HL-60/S4 treated with phorbol 12-myristate 13-acetate at 8.2 ng/mL for 4 days and 3 days (cell line): ENCODE results near the gene EPHA2.

Experiments used
- in situ Hi-C: fragments of 300-500 bp; cut with MboI; formaldehyde crosslinking; loops from 2 replicates; pipeline ENCODE4 v1.15.0; 2022; ENCODE audit warnings: low sequenced_read_pairs

The EPHA2 gene

DNA sequence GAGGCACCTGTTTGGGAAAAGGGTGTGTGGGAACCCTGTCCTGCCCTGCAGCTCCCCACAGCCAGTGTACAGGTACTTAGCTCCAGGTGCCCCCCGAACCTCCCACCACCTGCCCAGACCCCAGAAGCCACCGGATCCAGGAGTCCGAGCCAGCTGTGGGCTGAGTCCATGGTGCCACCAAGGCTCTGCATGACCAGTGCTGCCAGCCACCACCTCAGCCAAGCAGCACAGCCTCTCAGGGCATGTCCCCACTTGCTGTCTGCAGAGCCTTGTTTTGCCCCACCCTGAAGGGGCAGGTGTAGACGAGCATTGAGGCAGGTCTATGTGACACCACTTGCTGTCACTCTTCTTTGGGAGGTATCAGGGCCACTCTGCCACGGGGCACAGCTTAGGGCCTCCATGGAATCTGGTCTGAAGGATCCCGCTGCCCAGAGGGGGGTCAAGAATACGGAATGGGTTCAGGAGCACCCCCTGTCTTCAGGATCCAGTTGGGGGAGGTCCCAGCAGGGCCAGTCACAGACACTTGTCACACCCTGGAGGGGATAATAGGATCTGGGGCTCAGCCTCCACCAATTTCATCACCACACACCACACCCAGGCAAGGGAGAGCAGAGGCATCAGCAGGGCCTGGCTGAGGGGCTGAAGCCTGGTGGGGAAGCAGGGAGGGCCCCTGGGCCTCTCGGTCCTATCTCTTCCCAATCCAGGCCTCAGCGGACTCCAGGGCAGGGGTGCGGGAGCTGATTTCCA lies 28.9 kb upstream of the EPHA2 start:
- in situ Hi-C loops, result loop anchor here (5.0 kb wide), 1 partner anchor 102 kb away; no protein-coding TSS in a partner anchor

DNA sequence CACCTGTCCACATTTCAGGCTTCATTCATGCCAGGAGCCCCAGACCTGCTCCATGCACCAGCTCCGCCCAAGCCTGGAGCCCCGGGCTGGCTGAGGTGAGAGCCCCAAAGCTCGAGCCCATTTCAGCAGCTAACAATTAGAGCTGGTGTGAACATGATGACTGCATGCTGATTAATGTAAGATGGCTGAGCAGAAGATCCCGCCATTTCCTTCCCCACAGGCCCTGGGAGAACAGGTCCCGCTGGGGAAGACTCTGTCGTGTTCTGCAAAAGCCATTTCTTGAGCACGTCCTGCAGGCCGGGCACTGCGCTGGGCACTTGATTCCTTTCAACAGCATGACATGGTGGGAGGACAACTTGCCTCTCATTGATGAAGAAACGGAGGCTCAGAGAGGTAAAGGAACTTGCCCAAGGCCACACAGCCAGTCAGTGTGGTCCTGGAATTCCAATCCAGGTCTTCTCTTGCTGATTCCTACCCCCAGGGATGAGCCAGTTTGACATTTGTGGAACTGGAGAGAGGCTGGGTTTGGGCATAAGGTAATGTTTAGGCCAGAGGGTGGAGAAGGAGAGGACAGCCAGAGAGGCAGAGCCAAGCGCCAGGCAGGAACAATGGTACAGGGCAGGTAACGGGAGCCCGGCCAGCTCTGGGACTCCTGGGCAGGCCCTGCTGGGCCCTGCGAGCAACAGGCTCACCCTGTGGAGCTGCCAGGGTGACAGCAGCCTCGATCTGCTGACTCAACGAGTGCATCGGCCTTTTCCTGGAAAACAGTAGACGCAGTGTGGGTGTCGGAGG lies 28.1 kb upstream of the EPHA2 start:
- in situ Hi-C loops, result no loop called here

DNA sequence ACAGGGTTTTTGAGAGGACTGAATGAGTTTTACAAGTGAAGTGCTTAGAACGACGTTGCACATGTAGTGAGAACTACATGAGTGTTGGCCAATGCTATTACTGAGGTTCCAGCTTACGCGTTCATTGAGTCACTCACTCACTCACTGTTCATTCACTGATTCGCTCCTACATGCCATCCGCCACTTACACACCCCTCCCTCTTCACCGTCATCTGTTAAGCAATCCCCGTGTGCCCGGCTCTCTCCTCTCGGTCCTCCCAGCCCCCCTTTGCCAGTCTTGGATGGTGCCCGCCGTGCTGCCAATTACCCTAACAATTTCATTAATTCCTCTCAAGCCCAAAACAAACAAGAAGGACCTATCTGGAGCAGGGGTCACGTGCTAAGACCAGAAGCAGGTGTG lies 27.3 kb upstream of the EPHA2 start:
- in situ Hi-C loops, result no loop called here

DNA sequence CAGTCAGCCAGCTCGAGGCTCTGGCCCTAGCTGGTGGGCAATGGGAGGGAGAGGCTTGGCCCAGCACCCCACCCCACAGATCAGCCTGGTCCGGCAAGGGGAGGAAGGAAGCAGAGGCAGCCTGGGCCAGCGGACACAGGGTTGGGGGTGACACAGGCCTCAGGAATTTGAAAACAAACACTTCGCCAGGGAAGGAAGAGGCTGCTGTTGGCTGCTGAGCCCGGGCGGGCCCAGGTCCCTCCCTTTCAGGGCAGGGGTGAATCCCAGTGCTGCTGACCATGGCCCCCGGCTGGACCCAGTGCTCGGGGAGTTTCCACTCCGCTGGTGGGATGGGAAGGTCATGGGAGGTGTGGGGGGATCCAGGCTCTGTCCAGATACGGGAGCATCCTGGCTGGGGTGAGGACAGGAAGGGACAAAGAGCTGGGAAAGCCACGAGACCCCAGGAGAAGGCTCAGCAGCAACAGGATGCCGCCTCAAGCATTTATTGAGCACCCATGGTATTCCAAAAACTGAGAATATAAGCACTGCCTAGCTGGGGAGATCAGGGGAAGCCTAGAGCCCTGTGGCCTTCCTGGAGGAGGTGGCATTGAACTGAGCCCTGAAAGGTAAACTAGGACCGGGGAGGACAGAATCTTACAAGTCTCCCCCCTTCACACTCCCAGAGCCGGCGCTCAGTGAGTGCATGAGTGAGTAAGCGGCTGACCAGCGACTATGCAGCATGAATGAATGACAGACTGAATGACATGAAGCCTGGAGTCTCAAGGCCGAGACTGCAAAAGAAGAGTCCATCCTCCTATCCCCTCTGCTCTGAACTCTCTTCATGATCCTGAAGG lies 26.2 kb upstream of the EPHA2 start:
- in situ Hi-C loops, result no loop called here

DNA sequence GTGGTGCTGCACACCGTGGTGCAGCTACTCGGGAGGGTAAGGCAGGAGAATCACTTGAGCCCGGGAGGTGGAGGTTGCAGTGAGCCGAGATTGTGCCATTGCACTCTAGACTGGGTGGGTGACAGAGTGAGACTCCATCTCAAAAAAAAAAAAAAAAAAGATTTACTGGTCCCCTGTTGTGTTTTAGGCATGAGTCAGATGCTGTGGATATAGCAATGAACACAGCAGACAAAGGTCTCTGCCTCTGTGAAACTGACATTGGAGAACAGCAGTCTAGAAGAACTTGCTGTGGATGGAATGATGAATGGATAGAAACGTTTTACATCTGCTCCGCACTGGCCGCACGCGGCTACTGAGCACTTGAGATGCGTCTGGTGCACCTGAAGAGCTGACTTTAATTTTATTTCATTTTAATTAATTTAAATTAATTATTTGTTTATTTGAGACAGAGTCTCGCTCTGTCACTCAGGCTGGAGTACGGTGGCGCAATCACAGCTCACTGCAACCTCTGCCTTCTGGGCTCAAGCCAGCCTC lies 24.5 kb upstream of the EPHA2 start:
- in situ Hi-C loops, result no loop called here

DNA sequence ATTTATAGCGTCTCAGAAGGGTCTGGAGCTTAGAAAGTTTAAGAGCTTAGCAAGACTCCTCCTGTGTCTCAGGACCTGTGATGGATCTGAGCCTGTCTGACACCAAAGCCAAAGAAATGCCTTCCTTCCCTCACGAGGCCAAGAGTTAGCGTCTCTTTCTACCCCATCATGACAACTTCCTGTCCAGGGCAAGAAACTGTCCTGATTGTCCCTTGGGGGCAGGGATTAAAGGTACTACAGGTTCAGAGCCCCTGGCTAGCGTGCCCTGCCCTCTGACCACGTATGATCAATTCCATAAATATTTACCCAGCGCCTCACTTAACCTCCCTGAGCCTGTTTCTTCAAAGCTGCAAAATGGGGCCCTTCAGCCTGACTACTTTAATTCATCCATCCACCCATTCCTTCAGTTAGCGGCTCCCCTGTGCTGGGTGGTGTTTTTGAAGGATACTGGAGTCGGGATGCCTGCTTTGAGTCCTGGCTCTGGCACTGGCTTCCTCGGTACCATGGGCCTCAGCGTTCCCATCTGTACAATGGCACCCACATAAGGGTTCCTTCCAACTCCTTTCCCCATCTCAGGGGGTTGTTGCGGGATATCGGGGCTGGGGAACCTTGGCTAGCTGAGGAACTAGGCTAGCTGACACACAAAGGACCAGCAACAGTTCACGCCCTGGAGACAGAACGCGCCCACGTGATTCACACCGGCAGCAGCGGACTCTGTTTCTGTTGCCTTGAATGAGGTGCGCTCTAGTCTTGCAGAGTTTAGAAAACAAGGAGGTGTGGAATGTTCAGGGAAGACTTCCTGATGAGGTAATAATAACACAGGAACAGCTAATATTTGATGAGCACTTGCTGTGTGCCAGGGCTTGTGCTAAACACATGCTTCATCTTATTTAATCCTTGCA lies 23.0 kb upstream of the EPHA2 start:
- in situ Hi-C loops, result no loop called here

DNA sequence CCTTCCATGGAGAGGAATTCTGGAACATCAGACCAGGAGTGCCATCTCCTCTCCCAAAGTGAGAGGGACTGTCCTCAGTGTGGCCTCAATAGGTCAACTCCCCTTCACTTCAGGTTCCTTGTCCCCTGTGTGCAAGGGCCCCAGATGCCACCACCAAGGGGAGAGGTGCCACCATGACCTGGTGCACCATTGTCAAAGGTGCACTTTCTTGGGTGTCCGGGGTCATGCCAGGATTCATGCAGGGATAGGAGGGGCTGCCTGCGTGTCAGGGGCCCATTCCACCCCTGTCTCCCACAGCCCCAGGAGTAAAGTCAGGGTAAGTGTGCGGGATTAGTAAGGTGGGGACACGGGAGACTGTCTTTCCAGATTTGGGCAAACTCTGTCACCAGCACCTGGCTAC lies 21.4 kb upstream of the EPHA2 start:
- in situ Hi-C loops, result no loop called here

DNA sequence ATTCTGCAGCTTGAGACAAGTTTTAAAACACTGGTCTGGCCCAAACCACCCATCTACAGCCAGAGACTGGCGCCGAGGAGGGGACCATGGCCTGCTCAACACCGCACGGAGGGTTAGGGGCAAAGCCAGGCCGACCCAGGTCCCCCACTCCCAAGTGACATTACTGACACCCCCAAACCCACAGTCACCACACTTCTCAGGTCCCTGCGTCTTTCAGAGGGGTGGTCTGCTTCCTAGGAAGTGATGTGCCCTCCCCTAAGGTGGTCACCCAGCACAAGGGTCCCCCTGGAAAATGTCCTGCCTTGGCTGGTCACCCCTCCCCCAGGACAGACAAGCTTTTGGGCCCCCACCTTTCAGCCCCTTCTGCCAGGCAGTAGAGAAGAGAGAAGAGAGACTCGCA lies 20.8 kb upstream of the EPHA2 start:
- in situ Hi-C loops, result no loop called here

DNA sequence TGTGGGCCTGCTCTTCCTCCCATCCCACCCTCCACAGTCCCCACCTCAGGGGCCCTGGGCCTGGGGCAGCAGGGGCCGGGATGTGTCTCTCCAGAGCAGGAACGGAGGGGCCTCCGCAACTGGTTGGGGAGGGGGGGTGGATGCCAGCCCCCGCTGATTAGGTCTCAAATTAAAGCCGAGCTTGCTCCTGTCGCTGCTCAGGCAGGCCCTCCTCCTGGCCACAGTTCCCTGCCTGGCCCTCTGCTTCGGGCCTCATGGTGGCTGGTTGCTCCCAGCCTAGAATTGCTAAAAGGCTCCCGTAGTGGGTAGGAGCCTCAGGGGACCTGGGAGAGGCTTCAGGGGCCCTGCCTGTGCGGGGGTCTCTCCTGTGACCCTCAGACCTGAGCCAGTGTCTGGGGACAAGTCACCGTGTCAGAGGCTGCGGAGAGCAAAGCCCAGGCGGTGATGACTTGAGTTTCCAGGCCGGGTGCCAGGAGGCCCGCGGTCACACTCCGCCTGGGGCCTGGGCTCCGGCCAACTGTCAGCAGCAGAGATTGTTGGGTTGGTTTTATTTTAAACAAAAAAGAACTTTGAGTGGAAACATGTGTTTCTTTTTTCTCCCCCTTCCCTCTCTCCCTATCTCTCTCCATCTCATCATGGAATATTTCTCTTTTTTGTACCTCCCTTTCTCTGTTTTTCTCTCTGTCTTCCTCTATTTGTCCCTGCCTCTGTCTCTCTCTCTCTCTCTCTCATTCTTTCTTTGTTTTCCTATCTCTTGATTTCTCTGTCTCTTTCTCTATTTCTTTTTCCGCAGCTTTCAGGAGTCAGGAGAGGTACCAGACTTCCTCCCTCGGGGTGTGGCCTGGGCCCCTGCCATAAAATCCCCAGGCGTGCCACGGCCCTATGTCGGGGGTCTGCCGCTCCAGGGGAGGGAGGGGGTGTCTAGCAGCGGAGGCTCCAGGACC lies 20.0 kb upstream of the EPHA2 start:
- in situ Hi-C loops, result no loop called here

DNA sequence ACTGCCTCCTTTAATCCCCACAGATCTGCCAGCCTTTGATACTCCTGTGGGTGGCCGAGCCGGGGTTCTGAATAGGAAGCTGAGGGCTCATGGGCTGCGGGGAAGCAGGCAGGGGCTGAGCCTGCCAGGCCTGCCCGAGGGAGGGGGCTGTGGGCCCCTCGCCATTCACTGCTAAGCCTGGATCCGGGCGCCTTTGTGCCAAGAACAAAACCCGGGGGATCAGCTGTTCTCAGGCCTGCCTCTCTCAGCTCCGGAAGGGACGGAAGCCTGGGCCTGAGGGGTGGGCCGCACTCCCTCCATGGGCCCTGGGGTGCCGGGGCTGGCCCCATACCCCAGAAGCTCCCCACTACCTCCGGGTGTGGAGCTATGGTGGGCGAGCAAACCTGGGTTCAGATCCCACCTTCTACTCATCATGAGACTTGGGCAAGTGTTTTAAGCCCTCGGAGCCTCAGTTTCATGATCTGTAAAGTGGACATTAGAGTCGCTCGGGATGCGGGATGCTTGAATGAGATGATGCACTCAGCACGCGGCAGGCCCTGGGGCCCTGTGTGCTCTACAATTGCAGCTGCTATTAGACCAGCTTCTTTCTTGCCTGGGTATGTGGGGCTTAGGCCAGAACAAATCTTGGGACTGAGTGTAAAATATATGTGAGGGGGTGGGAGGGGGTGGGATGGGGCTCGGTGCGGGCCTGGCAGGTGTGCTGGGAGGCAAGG lies 19.2 kb upstream of the EPHA2 start:
- in situ Hi-C loops, result no loop called here

DNA sequence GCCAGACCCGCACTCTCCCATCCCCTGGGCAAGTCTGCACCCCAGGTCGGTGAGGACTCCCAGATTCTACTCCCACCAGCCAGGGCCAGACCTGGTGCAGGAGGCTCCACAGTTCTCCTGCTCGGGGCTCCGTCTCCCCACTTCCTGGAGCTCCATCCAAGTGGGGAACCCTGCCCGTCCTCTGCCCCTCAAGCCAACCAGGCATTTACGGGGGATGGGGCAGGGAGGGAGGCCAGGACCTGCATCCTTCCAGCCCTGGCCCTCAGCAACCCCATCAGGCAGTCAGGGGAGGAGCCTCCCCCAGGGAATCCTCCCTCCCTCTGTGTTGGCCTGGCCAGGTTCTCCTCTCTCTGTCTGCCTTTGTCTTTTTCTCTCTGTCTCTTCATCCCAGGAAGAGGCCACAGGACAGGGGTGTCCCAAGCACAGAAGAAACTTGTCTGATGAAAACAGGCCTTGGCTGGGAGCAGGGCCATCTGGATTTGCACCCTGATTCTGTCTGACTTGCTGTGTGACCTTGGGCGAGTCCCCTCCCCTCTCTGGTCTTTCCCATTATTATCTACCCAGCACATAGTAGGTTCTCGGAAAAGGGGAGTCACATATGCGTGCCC lies 18.5 kb upstream of the EPHA2 start:
- in situ Hi-C loops, result no loop called here

DNA sequence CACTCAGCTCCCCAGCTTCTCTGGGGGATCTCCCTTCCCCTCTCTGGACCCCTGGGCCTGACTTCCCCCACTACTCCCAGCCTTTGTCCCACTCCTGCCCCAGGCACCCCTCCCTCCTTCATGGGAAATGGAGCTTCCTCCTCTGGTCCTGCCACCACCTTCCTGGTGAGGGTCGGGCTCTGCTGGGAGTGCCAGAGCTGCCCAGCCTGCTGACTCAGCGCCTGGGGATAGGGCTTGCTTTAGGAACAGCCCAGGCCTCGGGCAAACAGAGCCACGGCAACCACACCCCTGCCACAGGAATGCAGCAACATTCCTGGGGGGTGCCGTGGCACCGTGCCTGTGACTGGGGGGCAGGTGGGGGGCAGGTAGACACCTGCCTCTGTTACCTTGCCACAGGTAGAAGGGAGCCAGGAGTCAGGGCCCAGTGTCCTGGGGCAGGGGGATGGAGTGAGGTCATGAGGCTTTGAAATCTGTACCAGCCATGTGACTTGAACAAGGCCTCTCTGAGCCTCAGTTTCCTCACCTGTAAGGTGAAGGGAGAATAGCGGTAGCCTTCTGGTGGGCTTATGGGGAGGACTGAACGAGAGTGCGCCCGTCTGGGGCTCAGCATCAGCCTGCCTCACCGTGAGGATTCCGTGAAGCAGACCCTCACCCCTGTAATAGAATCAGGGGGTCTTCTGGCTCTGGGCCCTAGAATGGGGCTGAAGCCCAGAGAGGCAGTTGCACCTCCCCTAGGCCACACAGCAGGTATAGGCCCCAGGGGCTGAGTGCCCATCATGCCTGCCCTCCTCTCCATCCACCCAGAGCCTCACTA lies 17.8 kb upstream of the EPHA2 start:
- in situ Hi-C loops, result no loop called here

DNA sequence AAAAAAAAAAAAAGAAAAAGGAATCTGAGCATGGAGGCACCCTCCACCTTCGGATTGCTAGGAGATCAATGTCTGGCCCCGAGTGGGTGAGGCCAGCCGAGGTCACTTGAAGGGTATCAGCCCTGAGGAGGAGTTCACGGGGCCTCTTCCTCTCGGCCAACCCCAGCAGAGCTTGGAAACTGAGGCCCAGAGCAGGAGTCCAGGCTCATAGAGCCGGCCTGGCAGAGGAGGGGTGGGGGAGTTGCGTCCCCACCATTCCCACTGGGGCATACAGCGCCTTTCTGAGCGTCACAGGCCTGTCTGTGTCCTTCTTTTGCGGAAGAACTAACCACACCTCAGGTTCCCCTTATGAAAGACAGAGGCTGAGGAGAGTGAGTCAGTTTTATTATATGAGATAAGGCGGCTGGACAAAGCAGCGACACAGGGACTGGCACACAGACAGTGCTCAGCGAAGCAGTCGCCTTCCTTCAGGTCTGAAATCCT lies 17.1 kb upstream of the EPHA2 start:
- in situ Hi-C loops, result no loop called here

DNA sequence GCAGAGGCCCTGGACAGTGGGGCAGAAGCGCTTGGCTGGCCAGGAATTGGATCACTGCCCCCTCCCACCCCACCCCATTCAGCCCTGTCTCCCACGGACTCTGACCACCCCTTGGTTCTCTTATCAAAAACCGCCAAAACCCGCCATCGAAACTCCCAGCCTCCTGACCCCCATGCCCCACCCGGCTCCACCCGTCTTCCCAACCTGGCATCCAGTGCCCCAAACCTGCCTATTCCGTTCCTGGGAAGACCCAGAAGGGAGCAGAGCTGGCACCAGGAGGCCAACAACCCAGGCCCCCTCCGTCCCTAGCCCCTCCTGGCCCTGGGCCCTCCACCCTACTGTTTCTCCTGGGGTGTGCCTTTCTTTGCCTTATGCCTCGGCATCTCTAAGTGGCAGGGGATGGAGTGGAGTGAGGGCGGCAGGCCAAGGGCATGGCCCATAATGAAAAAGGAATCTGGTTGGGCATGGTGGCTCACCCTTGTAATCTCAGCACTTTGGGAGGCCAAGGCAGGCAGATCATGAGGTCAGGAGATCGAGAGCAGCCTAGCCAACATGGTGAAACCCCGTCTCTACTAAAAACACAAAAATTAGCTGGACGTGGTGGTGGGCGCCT lies 16.5 kb upstream of the EPHA2 start:
- in situ Hi-C loops, result no loop called here

DNA sequence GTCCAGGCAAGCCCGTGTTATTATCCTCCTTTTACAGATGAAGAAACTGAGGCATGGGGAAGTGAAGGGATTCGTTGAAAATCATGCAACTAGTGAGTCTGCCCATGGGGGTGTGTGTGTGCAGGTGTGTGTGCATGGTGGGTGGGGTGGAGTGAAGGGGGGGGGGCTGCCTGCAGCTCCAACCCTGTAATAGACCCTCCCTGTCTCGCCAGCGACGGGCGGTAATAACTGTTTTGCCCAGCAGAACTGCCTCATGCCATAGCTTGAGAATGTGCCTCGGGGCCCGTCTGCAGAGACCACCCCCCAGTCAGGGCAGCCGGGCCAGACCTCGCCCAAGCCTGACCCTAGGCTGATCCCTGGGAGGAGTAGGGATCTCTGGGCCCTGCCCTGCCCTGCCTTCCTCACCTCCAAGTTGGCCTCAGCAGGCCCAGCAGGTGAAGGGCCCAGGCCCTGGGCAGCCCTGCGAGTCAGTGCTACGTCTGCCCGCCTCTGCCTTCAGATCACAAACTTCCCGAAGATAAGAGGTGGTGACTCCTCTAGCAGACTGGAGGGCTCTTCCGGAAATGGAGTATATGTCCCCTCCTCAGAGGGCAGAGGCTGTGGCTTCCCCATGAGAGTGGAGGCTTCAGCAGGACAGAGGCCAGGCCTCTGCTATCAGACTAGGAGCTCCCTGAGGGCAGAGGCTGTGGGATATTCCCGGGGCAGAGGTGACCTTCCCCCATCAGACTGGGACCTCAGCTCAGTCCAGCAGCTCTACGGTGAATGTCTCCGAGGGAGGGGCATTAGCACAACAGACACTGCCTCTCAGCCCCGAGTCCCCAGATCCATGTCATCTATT lies 15.7 kb upstream of the EPHA2 start:
- in situ Hi-C loops, result no loop called here

DNA sequence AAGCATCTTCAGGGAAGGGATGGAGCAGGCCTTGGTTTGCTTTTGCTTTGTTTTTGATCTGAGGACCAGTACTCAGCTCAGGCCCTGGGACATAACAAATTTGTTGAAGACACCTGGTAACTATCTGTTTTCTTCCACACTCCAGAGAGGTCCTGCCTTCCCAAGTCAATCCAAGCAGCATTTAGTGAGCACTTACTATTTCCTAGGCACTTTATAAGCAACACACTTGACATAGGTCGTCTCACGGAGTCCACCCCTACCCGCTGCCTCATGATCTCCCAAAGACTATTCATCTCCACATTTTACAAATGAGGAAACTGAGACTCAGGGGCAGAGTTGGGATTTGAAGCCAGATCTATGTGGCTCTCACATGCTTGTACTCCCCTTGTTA lies 14.4 kb upstream of the EPHA2 start:
- in situ Hi-C loops, result no loop called here
